HepG2 (cell line): Measurements from ENCODE around the gene BABAM2. TPM values are rescaled to one million over a fixed set of nuclear protein-coding genes. Genes with fewer than 3 reads are reported as not detected.

Experiments
- CERS6 ChIP-seq: sonication (generic); formaldehyde crosslinking; IDR thresholded peaks from 2 replicates; pipeline ENCODE4 v1.5.0; 2020; ENCODE audit warnings: missing genetic modification reagents
- DDIT3 ChIP-seq: sonication (generic); formaldehyde crosslinking; IDR thresholded peaks from 2 replicates; pipeline ENCODE4 v1.4.0; 2020; ENCODE audit warnings: mild to moderate bottlenecking, missing genetic modification reagents
- MIXL1 ChIP-seq: IDR thresholded peaks from 2 replicates; pipeline ENCODE4 v1.6.1; 2016
- POGK ChIP-seq: sonication (generic); formaldehyde crosslinking; conservative IDR thresholded peaks from 2 replicates; pipeline ENCODE4 v1.8.0; 2022; ENCODE audit warnings: mild to moderate bottlenecking, moderate library complexity, missing genetic modification reagents
- TBL1XR1 ChIP-seq: fragments of 150-350 bp; IDR thresholded peaks from 2 replicates; pipeline ENCODE4 v1.6.1; 2014; ENCODE audit warnings: borderline replicate concordance, low read length; ENCODE audit not compliant: partially characterized antibody
- ZMAT5 ChIP-seq: sonication (generic); formaldehyde crosslinking; IDR thresholded peaks from 2 replicates; pipeline ENCODE4 v1.5.0; 2020; ENCODE audit warnings: mild to moderate bottlenecking, low read depth, missing genetic modification reagents, borderline replicate concordance
- ZMYM2 ChIP-seq: sonication (generic); formaldehyde crosslinking; IDR thresholded peaks from 2 replicates; pipeline ENCODE4 v1.8.0; 2022; ENCODE audit warnings: mild to moderate bottlenecking, missing genetic modification reagents
- ZNF280D ChIP-seq: sonication (generic); formaldehyde crosslinking; IDR thresholded peaks from 2 replicates; pipeline ENCODE4 v1.5.1; 2020; ENCODE audit warnings: mild to moderate bottlenecking, missing genetic modification reagents
- ZNF350 ChIP-seq: sonication (generic); formaldehyde crosslinking; IDR thresholded peaks from 2 replicates; pipeline ENCODE4 v1.4.0; 2020; ENCODE audit warnings: mild to moderate bottlenecking, low read depth, missing genetic modification reagents, borderline replicate concordance
- ZNF746 ChIP-seq: sonication (generic); formaldehyde crosslinking; IDR thresholded peaks from 2 replicates; pipeline ENCODE4 v1.8.0; 2022; ENCODE audit warnings: mild to moderate bottlenecking, missing genetic modification reagents
- ZNF776 ChIP-seq: sonication (generic); formaldehyde crosslinking; IDR thresholded peaks from 2 replicates; pipeline ENCODE4 v1.4.0; 2020; ENCODE audit warnings: mild to moderate bottlenecking, missing genetic modification reagents
- polyA plus RNA-seq, 8 experiments: library from polyadenylated mRNA; depleted of rRNA in 3 of 8; stranded (reverse) in 7 of 8; unstranded in 1 of 8; fragments of >200 nt; fragmentation: Illumina TruSeq in 4 of 8; extraction: Trizol in 4 of 8; gene quantifications; 2 replicates each; pipeline versions ENCODE4 v1.2.1 to v1.2.3, GENCODE V29; 2011 to 2016; ENCODE audit warnings: low read depth in 4 of 8, missing spikeins in 1 of 8, mixed read lengths in 1 of 8; ENCODE audit not compliant: insufficient read depth in 1 of 8
- total RNA-seq, 5 experiments: library from RNA; depleted of rRNA; stranded (reverse); fragments of >200 nt; fragmentation: Illumina TruSeq; extraction: Trizol; gene quantifications; 2 replicates each; pipeline ENCODE4 v1.2.3, GENCODE V29; 2016; ENCODE audit warnings: low read depth in 1 of 5
- TF ChIP-seq, protein P1 (sequence below): sonication (generic); formaldehyde crosslinking; IDR thresholded peaks from 2 replicates; pipeline ENCODE4 v1.5.1; 2020; ENCODE audit warnings: mild to moderate bottlenecking, moderate library complexity, missing genetic modification reagents
- TF ChIP-seq, protein P2 (sequence below): sonication (generic); formaldehyde crosslinking; IDR thresholded peaks from 2 replicates; pipeline ENCODE4 v1.8.1; 2023; ENCODE audit warnings: missing genetic modification reagents, mild to moderate bottlenecking, borderline replicate concordance
- TF ChIP-seq, protein P3 (sequence below): sonication (generic); formaldehyde crosslinking; IDR thresholded peaks from 2 replicates; pipeline ENCODE4 v1.4.0; 2020; ENCODE audit warnings: mild to moderate bottlenecking, low read depth, missing genetic modification reagents

The BABAM2 gene
- total and polyA plus RNA-seq, 2 of the 13 experiments (the other 11 are each of a cell fraction or from before 2014, with no cell fraction given), result 24.9 to 28.0 TPM

- TF ChIP-seq ZNF280D (CRISPR knock-in tag), result peak; percentile 86; the same call in 1 of the 2 replicates
- no peak for TF ChIP-seq ZMYM2 (CRISPR knock-in tag)
- TF ChIP-seq MIXL1 (CRISPR knock-in tag), result 0 out of 2 replicates have a peak, but pooled peaks have one; percentile 17
- TF ChIP-seq ZNF350 (CRISPR knock-in tag), result peak; percentile 93
- TF ChIP-seq ZMAT5 (CRISPR knock-in tag), result no peak
- TF ChIP-seq, protein P1, sequence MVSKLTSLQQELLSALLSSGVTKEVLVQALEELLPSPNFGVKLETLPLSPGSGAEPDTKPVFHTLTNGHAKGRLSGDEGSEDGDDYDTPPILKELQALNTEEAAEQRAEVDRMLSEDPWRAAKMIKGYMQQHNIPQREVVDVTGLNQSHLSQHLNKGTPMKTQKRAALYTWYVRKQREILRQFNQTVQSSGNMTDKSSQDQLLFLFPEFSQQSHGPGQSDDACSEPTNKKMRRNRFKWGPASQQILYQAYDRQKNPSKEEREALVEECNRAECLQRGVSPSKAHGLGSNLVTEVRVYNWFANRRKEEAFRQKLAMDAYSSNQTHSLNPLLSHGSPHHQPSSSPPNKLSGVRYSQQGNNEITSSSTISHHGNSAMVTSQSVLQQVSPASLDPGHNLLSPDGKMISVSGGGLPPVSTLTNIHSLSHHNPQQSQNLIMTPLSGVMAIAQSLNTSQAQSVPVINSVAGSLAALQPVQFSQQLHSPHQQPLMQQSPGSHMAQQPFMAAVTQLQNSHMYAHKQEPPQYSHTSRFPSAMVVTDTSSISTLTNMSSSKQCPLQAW (CRISPR knock-in tag), result peak; percentile 90
- TF ChIP-seq ZNF746, result peak; percentile 85; the same call in 1 of the 2 replicates
- TF ChIP-seq POGK (CRISPR knock-in tag), result peak; percentile 86
- TF ChIP-seq CERS6 (CRISPR knock-in tag), result 0 out of 2 replicates have a peak, but pooled peaks have one; percentile 23
- TF ChIP-seq, protein P2, sequence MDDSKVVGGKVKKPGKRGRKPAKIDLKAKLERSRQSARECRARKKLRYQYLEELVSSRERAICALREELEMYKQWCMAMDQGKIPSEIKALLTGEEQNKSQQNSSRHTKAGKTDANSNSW (CRISPR knock-in tag), result peak; percentile 78; the same call in 1 of the 2 replicates
- peak; percentile 37; the same call in 1 of the 2 replicates for TF ChIP-seq ZNF776 (CRISPR knock-in tag)
- TF ChIP-seq TBL1XR1, result peak; percentile 50
- TF ChIP-seq DDIT3 (CRISPR knock-in tag), result no peak
- TF ChIP-seq, protein P3, sequence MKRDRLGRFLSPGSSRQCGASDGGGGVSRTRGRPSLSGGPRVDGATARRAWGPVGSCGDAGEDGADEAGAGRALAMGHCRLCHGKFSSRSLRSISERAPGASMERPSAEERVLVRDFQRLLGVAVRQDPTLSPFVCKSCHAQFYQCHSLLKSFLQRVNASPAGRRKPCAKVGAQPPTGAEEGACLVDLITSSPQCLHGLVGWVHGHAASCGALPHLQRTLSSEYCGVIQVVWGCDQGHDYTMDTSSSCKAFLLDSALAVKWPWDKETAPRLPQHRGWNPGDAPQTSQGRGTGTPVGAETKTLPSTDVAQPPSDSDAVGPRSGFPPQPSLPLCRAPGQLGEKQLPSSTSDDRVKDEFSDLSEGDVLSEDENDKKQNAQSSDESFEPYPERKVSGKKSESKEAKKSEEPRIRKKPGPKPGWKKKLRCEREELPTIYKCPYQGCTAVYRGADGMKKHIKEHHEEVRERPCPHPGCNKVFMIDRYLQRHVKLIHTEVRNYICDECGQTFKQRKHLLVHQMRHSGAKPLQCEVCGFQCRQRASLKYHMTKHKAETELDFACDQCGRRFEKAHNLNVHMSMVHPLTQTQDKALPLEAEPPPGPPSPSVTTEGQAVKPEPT (CRISPR knock-in tag), result peak; percentile 91; the same call in 1 of the 2 replicates
Measured at GRCh38 chr2:27890146-27890923, at the start of gene BABAM2, which contains the start of gene RBKS (continued).
